ENCODE results near the gene ARHGEF4.

GRCh38 chr2:130910931-130911330 lies 74.2 kb downstream of the ARHGEF4 start:
- TF ChIP-seq CTCF (IDR thresholded peaks at IDR 0.05): no peak
- TF ChIP-seq POLR2A (IDR thresholded peaks at IDR 0.05): no peak

All from heart left ventricle (tissue), 13 donors.